HepG2 (cell line): ENCODE data around the gene VAC14. TPM values are rescaled to one million over a fixed set of nuclear protein-coding genes. Genes with fewer than 3 reads are reported as not detected.

Experiments
- ATAC-seq: fragments of 200-7000 bp; cut with Tn5 transposase; 3 replicates; pipeline ENCODE4 v1.9.1; 2020; ENCODE audit warnings: mild to moderate bottlenecking, moderate library complexity
- BruUV-seq: library from RNA; stranded (reverse); fragments of 400-500 nt; replicated peaks from 2 replicates; lab custom pipeline; 2021; lab: Mats Ljungman, UMichigan
- CTCF ChIA-PET: fragments of 300-600 bp; formaldehyde crosslinking; extraction: SDS; loops from one replicate; lab custom pipeline; 2021; ENCODE audit warnings: low total read pairs, inconsistent platforms, low intra/inter-chr PET ratio; lab: Yijun Ruan, JAX
- POLR2A ChIA-PET: fragments of 350-600 bp; sonication (Branson Sonifier 250); formaldehyde crosslinking; loops from one replicate; lab custom pipeline; 2020; ENCODE audit warnings: antibody characterized with exemption, inconsistent platforms; lab: Yijun Ruan, JAX
- DNase-seq: peaks from one replicate; pipeline ENCODE4 v3.0.0-alpha.2; 2015; ENCODE audit warnings: low spot score
- FAIRE-seq: peaks from 3 replicates; lab custom pipeline; 2011; peaks lifted over from hg19 to GRCh38; lab: Jason Lieb, UNC
- H2AFZ ChIP-seq: one replicate; pipeline ENCODE4 v1.6.1; 2011; ENCODE audit warnings: low read length, inconsistent platforms
- H3K27ac ChIP-seq: fragments of 300-600 bp; 3 replicates; pipeline ENCODE4 v1.8.0; 2011; ENCODE audit warnings: mixed run types, mild to moderate bottlenecking, mixed read lengths, low read length, inconsistent platforms; ENCODE audit not compliant: insufficient read depth; ENCODE audit errors: extremely low read length
- H3K27me3 ChIP-seq, 2 experiments: fragments of 200-600 bp in 1 of 2; 2 replicates in 1 of 2; 3 replicates in 1 of 2; pipeline versions ENCODE4 v1.6.0 to v1.8.0; 2011; ENCODE audit warnings: low read length in 2 of 2, mild to moderate bottlenecking in 2 of 2, moderate library complexity in 2 of 2, inconsistent platforms in 1 of 2; ENCODE audit not compliant: insufficient read depth in 2 of 2, control insufficient read depth in 1 of 2
- H3K36me3 ChIP-seq, 2 experiments: fragments of 200-600 bp in 1 of 2; replicated peaks in 1 of 2; 2 replicates in 1 of 2; 3 replicates in 1 of 2; pipeline versions ENCODE4 v1.5.1 to v1.8.0; 2011; ENCODE audit warnings: low read length in 2 of 2, inconsistent platforms in 1 of 2; ENCODE audit not compliant: insufficient read depth in 2 of 2, control insufficient read depth in 1 of 2
- H3K4me1 ChIP-seq: 2 replicates; pipeline ENCODE4 v1.5.1; 2012; ENCODE audit warnings: low read length, inconsistent platforms; ENCODE audit not compliant: insufficient read depth
- H3K4me2 ChIP-seq: 2 replicates; pipeline ENCODE4 v1.6.0; 2011; ENCODE audit warnings: low read depth, low read length, inconsistent platforms
- H3K4me3 ChIP-seq, 3 experiments: fragments of 200-600 bp in 1 of 3; sonication (generic), shearing (Covaris generic) in 1 of 3; replicated peaks in 1 of 3; 2 replicates each; pipeline ENCODE4 v1.5.1; 2011 to 2016; ENCODE audit warnings: low read length in 3 of 3, inconsistent platforms in 2 of 3, low read depth in 2 of 3, mild to moderate bottlenecking in 2 of 3, control low read depth in 1 of 3, mixed read lengths in 1 of 3; ENCODE audit not compliant: insufficient read depth in 1 of 3
- H3K79me2 ChIP-seq: one replicate; pipeline ENCODE4 v1.6.1; 2011; ENCODE audit warnings: low read length, inconsistent platforms; ENCODE audit not compliant: insufficient read depth
- H3K9ac ChIP-seq: 2 replicates; pipeline ENCODE4 v1.6.0; 2011; ENCODE audit warnings: mild to moderate bottlenecking, low read depth, low read length, inconsistent platforms; ENCODE audit not compliant: insufficient read depth
- H3K9me3 ChIP-seq: 2 replicates; pipeline ENCODE4 v1.5.1; 2012; ENCODE audit warnings: mild to moderate bottlenecking, low read length
- H4K20me1 ChIP-seq: 2 replicates; pipeline ENCODE4 v1.6.0; 2011; ENCODE audit warnings: inconsistent platforms, mild to moderate bottlenecking, low read length, moderate library complexity; ENCODE audit not compliant: insufficient read depth
- ESRRA ChIP-seq: sonication (generic); formaldehyde crosslinking; IDR thresholded peaks from 2 replicates; pipeline ENCODE4 v1.5.1; 2020; ENCODE audit warnings: mild to moderate bottlenecking, low read depth, missing genetic modification reagents
- FOSL1 ChIP-seq: sonication (generic); formaldehyde crosslinking; IDR thresholded peaks from 2 replicates; pipeline ENCODE4 v1.9.0; 2021; ENCODE audit warnings: missing genetic modification reagents, borderline replicate concordance
- IRF2 ChIP-seq: IDR thresholded peaks from 2 replicates; pipeline ENCODE4 v1.6.1; 2018; ENCODE audit warnings: missing genetic modification reagents, missing compliant biosample characterization
- NFKBIZ ChIP-seq: IDR thresholded peaks from 2 replicates; pipeline ENCODE4 v1.6.1; 2018; ENCODE audit warnings: missing genetic modification reagents, missing compliant biosample characterization
- SMAD3 ChIP-seq: sonication (generic); formaldehyde crosslinking; IDR thresholded peaks from 2 replicates; pipeline ENCODE4 v1.4.0; 2020; ENCODE audit warnings: missing genetic modification reagents
- YEATS2 ChIP-seq: sonication (generic); formaldehyde crosslinking; IDR thresholded peaks from 2 replicates; pipeline ENCODE4 v1.4.0; 2020; ENCODE audit warnings: missing genetic modification reagents, borderline replicate concordance
- ZNF205 ChIP-seq: IDR thresholded peaks from 2 replicates; pipeline ENCODE4 v1.6.1; 2018; ENCODE audit warnings: missing biosample characterization, missing genetic modification reagents
- ZNF562 ChIP-seq: sonication (generic); formaldehyde crosslinking; IDR thresholded peaks from 2 replicates; pipeline ENCODE4 v1.8.0; 2022; ENCODE audit warnings: missing genetic modification reagents, borderline replicate concordance
- ZNF607 ChIP-seq: sonication (generic); formaldehyde crosslinking; IDR thresholded peaks from 2 replicates; pipeline ENCODE4 v1.5.1; 2020; ENCODE audit warnings: missing genetic modification reagents, mild to moderate bottlenecking, borderline replicate concordance
- ZNF652 ChIP-seq: IDR thresholded peaks from 2 replicates; pipeline ENCODE4 v1.6.1; 2016; ENCODE audit warnings: low read depth, borderline replicate concordance
- WGBS: methylation state at CpG from one replicate; pipeline ENCODE4 v1.1.6; 2017; ENCODE audit warnings: low lambda C conversion rate; 5-methylcytosine and 5-hydroxymethylcytosine counted together
- in situ Hi-C: cut with HindIII; loops from 2 replicates; pipeline ENCODE4 v1.10.0; 2017; ENCODE audit warnings: low pct_unique_long_range_greater_than_20kb; ENCODE audit not compliant: extremely low pct_ligation_motif_present
- intact Hi-C: fragments of 100-400 bp; cut with micrococcal nuclease; formaldehyde crosslinking; loops from one replicate; pipeline ENCODE4 v1.10.0; 2022; ENCODE audit not compliant: unreplicated experiment
- polyA plus RNA-seq, 8 experiments: library from polyadenylated mRNA; depleted of rRNA in 3 of 8; stranded (reverse) in 7 of 8; unstranded in 1 of 8; fragments of >200 nt; fragmentation: Illumina TruSeq in 4 of 8; extraction: Trizol in 4 of 8; gene quantifications; 2 replicates each; pipeline versions ENCODE4 v1.2.1 to v1.2.3, GENCODE V29; 2011 to 2016; ENCODE audit warnings: low read depth in 4 of 8, missing spikeins in 1 of 8, mixed read lengths in 1 of 8; ENCODE audit not compliant: insufficient read depth in 1 of 8
- total RNA-seq, 5 experiments: library from RNA; depleted of rRNA; stranded (reverse); fragments of >200 nt; fragmentation: Illumina TruSeq; extraction: Trizol; gene quantifications; 2 replicates each; pipeline ENCODE4 v1.2.3, GENCODE V29; 2016; ENCODE audit warnings: low read depth in 1 of 5
- TF ChIP-seq, protein P1 (sequence below): sonication (generic); formaldehyde crosslinking; IDR thresholded peaks from 2 replicates; pipeline ENCODE4 v1.8.0; 2022; ENCODE audit warnings: missing genetic modification reagents, mild to moderate bottlenecking, inconsistent platforms, borderline replicate concordance
- TF ChIP-seq, protein P2 (sequence below): sonication (generic); formaldehyde crosslinking; IDR thresholded peaks from 2 replicates; pipeline ENCODE4 v1.4.0; 2020; ENCODE audit warnings: missing genetic modification reagents, borderline replicate concordance

Gene VAC14
- total and polyA plus RNA-seq, 2 of the 13 experiments (the other 11 are each of a cell fraction or from before 2014, with no cell fraction given) = 23.5 to 24.6 TPM

DNA sequence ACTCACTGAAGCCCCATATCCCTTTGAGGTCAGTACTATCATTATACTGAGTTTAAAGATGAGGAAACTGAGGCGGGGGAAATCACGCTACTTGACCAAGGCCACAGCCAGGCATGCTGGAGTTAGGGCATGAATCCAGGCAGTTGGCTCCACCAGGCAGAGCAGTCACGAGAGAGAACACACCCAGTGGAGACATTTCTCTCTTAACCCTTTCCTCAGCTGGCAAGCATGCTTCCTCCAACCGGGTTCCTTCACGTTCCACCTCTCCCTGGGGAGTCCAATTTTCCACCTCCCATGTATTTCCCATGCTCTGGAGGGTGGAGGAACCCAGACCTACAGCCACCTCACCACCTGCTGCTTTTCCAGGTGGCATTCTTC, 32.8 kb downstream of the VAC14 start:
- no peaks in the 10 kb centered on the region for H3K79me2 ChIP-seq
- H3K4me1 ChIP-seq = peaks cover 12% of the 10 kb centered on the region
- FAIRE-seq = no peak
- no peak overlapping the region for H3K27ac ChIP-seq
- H4K20me1 ChIP-seq = no peaks in the 10 kb centered on the region
- DNase-seq = no peak
- in situ Hi-C loops = loop anchor here (5.0 kb wide), 1 partner anchor 111 kb away; no protein-coding TSS in a partner anchor
- intact Hi-C loops = no loop called here
- CTCF ChIA-PET = no interaction called here
- H3K36me3 ChIP-seq = peaks cover 31 to 71% of the 10 kb centered on the region in 2 experiments
- H3K27me3 ChIP-seq = no peaks in the 10 kb centered on the region
- ATAC-seq = no peak
- 94% methylated on average over 5 of the region's 5 CpGs for WGBS
- H3K9ac ChIP-seq = no peak overlapping the region
- H3K4me2 ChIP-seq = no peak overlapping the region
- H2AFZ ChIP-seq = no peak overlapping the region
- no peaks in the 10 kb centered on the region for H3K9me3 ChIP-seq
- POLR2A ChIA-PET = interaction anchor here (0.5 to 1.8 kb wide), 3 partner anchors 22 to 1821 kb away, joined by 3 to 6 read pairs (median 4); no protein-coding TSS in a partner anchor
- TF ChIP-seq ZNF652 (CRISPR knock-in tag) (peak; percentile 15; the same call in 1 of the 2 replicates), ZNF205 (CRISPR knock-in tag) (no peak)
- BruUV-seq = no TSS peak
- H3K4me3 ChIP-seq = no peak overlapping the region

DNA sequence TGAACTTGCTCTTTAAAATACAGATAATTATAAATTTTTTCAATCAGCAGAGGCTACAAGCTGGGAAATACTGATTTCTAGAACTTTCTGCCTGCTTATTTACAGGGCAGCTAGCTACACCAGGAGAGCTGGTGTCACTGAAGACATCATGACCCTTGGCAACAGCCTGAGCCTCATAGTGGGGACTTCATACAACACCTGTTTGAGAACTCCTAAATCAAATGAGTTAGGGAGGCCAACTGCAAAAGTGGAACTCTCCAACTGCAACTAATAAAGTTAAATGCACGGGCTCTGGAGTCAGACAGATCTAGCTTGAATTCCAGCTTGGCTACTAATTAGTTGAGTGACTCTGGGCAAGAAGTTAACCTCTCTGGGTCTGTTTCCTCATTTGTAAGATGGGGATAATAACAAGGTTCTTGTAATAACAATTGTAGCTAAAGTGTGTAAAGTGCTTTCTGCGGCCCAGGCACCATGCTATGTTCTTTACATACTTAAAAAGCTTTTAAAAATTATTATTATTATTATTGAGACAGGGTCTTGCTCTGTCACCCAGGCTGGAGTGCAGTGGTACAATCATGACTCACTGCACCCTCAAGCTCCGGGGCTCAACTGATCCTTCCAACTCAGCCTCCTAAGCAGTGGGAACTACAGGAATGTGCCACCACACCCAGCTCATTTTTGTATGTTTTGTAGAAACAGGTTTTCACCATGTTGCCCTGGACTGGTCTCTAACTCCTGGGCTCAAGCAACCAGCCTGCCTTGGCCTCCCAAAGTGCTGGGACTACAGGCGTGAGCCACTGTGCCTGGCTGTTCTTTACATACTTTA, 33.4 kb downstream of the VAC14 start:
- no peak overlapping the region for H3K27ac ChIP-seq
- H3K36me3 ChIP-seq = peaks cover 28 to 71% of the 10 kb centered on the region in 2 experiments
- intact Hi-C loops = no loop called here
- H3K4me3 ChIP-seq = no peak overlapping the region
- no TSS peak for BruUV-seq
- 95% methylated on average over 4 of the region's 4 CpGs for WGBS
- no peaks in the 10 kb centered on the region for H3K9me3 ChIP-seq
- DNase-seq (no peak), ATAC-seq (no peak), FAIRE-seq (peak; percentile 12)
- H3K79me2 ChIP-seq = no peaks in the 10 kb centered on the region
- ChIA-PET CTCF (no interaction called here), POLR2A (interaction anchor here (0.5 to 1.8 kb wide), 4 partner anchors 21 to 1820 kb away, joined by 3 to 6 read pairs (median 4); no protein-coding TSS in a partner anchor)
- H3K9ac ChIP-seq = no peak overlapping the region
- H3K4me1 ChIP-seq = peaks cover 12% of the 10 kb centered on the region
- H4K20me1 ChIP-seq = no peaks in the 10 kb centered on the region
- no peak overlapping the region for H3K4me2 ChIP-seq
- in situ Hi-C loops = loop anchor here (5.0 kb wide), 1 partner anchor 110 kb away; no protein-coding TSS in a partner anchor
- H2AFZ ChIP-seq = no peak overlapping the region
- no peaks in the 10 kb centered on the region for H3K27me3 ChIP-seq
- TF ChIP-seq, protein P1, sequence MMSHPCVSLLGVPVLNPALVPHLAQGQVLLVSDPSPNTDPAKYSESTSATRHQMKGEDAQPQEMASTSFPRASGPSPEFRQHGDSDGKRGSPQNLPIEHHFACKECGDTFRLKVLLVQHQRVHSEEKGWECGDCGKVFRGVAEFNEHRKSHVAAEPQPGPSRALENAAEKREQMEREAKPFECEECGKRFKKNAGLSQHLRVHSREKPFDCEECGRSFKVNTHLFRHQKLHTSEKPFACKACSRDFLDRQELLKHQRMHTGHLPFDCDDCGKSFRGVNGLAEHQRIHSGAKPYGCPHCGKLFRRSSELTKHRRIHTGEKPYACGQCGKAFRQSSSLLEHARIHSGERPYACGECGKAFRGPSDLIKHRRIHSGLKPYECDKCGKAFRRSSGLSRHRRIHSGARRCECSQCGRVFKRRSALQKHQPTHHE (CRISPR knock-in tag) = no peak
- TF ChIP-seq IRF2 (CRISPR knock-in tag) = no peak
- TF ChIP-seq FOSL1 (CRISPR knock-in tag) = no peak
- TF ChIP-seq SMAD3 (CRISPR knock-in tag) = no peak
- TF ChIP-seq NFKBIZ (CRISPR knock-in tag) = no peak
- TF ChIP-seq ZNF562 (CRISPR knock-in tag) = no peak
- TF ChIP-seq YEATS2 = no peak
- no peak for TF ChIP-seq ESRRA (CRISPR knock-in tag)
- TF ChIP-seq ZNF607 (CRISPR knock-in tag) = no peak
- TF ChIP-seq, protein P2, sequence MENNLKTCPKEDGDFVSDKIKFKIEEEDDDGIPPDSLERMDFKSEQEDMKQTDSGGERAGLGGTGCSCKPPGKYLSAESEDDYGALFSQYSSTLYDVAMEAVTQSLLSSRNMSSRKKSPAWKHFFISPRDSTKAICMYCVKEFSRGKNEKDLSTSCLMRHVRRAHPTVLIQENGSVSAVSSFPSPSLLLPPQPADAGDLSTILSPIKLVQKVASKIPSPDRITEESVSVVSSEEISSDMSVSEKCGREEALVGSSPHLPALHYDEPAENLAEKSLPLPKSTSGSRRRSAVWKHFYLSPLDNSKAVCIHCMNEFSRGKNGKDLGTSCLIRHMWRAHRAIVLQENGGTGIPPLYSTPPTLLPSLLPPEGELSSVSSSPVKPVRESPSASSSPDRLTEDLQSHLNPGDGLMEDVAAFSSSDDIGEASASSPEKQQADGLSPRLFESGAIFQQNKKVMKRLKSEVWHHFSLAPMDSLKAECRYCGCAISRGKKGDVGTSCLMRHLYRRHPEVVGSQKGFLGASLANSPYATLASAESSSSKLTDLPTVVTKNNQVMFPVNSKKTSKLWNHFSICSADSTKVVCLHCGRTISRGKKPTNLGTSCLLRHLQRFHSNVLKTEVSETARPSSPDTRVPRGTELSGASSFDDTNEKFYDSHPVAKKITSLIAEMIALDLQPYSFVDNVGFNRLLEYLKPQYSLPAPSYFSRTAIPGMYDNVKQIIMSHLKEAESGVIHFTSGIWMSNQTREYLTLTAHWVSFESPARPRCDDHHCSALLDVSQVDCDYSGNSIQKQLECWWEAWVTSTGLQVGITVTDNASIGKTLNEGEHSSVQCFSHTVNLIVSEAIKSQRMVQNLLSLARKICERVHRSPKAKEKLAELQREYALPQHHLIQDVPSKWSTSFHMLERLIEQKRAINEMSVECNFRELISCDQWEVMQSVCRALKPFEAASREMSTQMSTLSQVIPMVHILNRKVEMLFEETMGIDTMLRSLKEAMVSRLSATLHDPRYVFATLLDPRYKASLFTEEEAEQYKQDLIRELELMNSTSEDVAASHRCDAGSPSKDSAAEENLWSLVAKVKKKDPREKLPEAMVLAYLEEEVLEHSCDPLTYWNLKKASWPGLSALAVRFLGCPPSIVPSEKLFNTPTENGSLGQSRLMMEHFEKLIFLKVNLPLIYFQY (CRISPR knock-in tag) = no peak
